ENCODE results near the gene TNFRSF1B.

- TF ChIP-seq CTCF (IDR thresholded peaks at IDR 0.05; ENCODE audit: poor library complexity, severe bottlenecking) (no peak), EP300 (conservative IDR thresholded peaks at IDR 0.05; ENCODE audit: poor library complexity, severe bottlenecking) (no peak)
These were observed 11.2 kb downstream of the TNFRSF1B start for GRCh38 chr1:12177999-12178441.

All from neural cell (in vitro differentiated cells).